Uterus (tissue), 4 donors: ENCODE results near the gene HERC5. TPM values are rescaled to one million over a fixed set of nuclear protein-coding genes. Genes with fewer than 3 reads are reported as not detected.
A peak's percentile ranks its signal among the peaks of the same experiment; 100 is the strongest.

Source experiments
- DNase-seq, 2 donors: peaks; one replicate each; pipeline ENCODE4 v3.0.0-alpha.2; 2019 to 2020
- H3K27ac ChIP-seq, 2 donors: fragments of 200-600 bp; sonication (generic); 1 replicate in 1 of 2; 2 replicates in 1 of 2; pipeline ENCODE4 v1.5.1; 2016 to 2018
- H3K27me3 ChIP-seq, 2 donors: fragments of 200-600 bp; sonication (generic); one replicate each; pipeline ENCODE4 v1.5.1; 2018 to 2019; ENCODE audit warnings: control low read depth in 1 of 2
- H3K36me3 ChIP-seq, 2 donors: fragments of 200-600 bp; sonication (generic); one replicate each; pipeline ENCODE4 v1.5.1; 2019; ENCODE audit warnings: control low read depth in 1 of 2
- H3K4me1 ChIP-seq, 2 donors: fragments of 200-600 bp; sonication (generic); one replicate each; pipeline ENCODE4 v1.5.1; 2018 to 2019; ENCODE audit warnings: control low read depth in 1 of 2
- H3K4me3 ChIP-seq, 2 donors: fragments of 200-600 bp; sonication (generic); 1 replicate in 1 of 2; 2 replicates in 1 of 2; pipeline ENCODE4 v1.5.1; 2018 to 2019; ENCODE audit warnings: mild to moderate bottlenecking in 1 of 2
- H3K9me3 ChIP-seq, 2 donors: fragments of 200-600 bp; sonication (generic); one replicate each; pipeline ENCODE4 v1.5.1; 2019; ENCODE audit warnings: control low read depth in 1 of 2
- CTCF ChIP-seq, 4 experiments: fragments of 200-600 bp in 2 of 4; fragments of 450-650 bp in 2 of 4; sonication (generic) in 2 of 4; IDR thresholded peaks; one replicate each; pipeline ENCODE4 v1.5.1; 2016 to 2019; ENCODE audit warnings: antibody characterized with exemption in 4 of 4, mild to moderate bottlenecking in 2 of 4, moderate library complexity in 1 of 4
- POLR2A ChIP-seq, 2 donors: fragments of 450-650 bp; IDR thresholded peaks; one replicate each; pipeline ENCODE4 v1.6.1; 2016; ENCODE audit warnings: antibody characterized with exemption in 2 of 2, mild to moderate bottlenecking in 1 of 2, moderate library complexity in 1 of 2
- intact Hi-C: fragments of 100-400 bp; cut with DNase I; formaldehyde crosslinking; loops from one replicate; pipeline ENCODE4 v1.15.1; 2023; ENCODE audit warnings: low total_unique reads
- total RNA-seq, 4 donors: library from RNA; depleted of rRNA in 3 of 4; stranded (reverse); fragments of >200 nt in 3 of 4; gene quantifications; one replicate each; pipeline versions ENCODE4 v1.1.0 to v1.2.4, GENCODE V29; 2014 to 2023
- donor health status: DM: yes; HTN: yes; CAD: no.

The HERC5 gene
- total RNA-seq, 4 donors from 2014 or later, result 4.3 to 23.7 (median 10.6) TPM

GRCh38 chr4:88517825-88518224, 60.9 kb downstream of the HERC5 start:
- no peaks in the 10 kb centered on the region for H3K36me3 ChIP-seq
- no peak overlapping the region for H3K27ac ChIP-seq
- no peaks in the 10 kb centered on the region for H3K9me3 ChIP-seq
- intact Hi-C loops, result loop anchor here (5.0 kb wide), 1 partner anchor 296 kb away; no protein-coding TSS in a partner anchor
- TF ChIP-seq CTCF (IDR thresholded peaks at IDR 0.05) (no peak), POLR2A (IDR thresholded peaks at IDR 0.05) (no peak)
- H3K4me1 ChIP-seq, result no peaks in the 10 kb centered on the region
- no peaks in the 10 kb centered on the region for H3K27me3 ChIP-seq
- no peak for DNase-seq
- H3K4me3 ChIP-seq, result no peak overlapping the region

GRCh38 chr4:88518911-88519310, 62.0 kb downstream of the HERC5 start:
- TF ChIP-seq CTCF (IDR thresholded peaks at IDR 0.05) (no peak), POLR2A (IDR thresholded peaks at IDR 0.05) (no peak)
- Histone ChIP-seq H3K4me3 (no peak overlapping the region), H3K4me1 (no peaks in the 10 kb centered on the region), H3K27ac (no peak overlapping the region), H3K9me3 (no peaks in the 10 kb centered on the region), H3K36me3 (no peaks in the 10 kb centered on the region), H3K27me3 (no peaks in the 10 kb centered on the region)
- no peak for DNase-seq
- intact Hi-C loops, result loop anchor here (5.0 kb wide), 1 partner anchor 297 kb away; no protein-coding TSS in a partner anchor

- Histone ChIP-seq H3K4me3 (peak overlapping the region; percentile 78 to 100), H3K27ac (peak overlapping the region; percentile 93 to 96), H3K27me3 (no peaks in the 10 kb centered on the region), H3K4me1 (no peaks in the 10 kb centered on the region), H3K36me3 (no peaks in the 10 kb centered on the region), H3K9me3 (no peaks in the 10 kb centered on the region)
- intact Hi-C loops, result no loop called here
- peak; percentile 30 to 38 for DNase-seq
- TF ChIP-seq POLR2A (IDR thresholded peaks at IDR 0.05) (no peak), CTCF (IDR thresholded peaks at IDR 0.05) (no peak)
Measured at GRCh38 chr4:88522702-88523324, 65.9 kb downstream of the HERC5 start.

- TF ChIP-seq POLR2A (IDR thresholded peaks at IDR 0.05) (peak; percentile 89 to 90), CTCF (IDR thresholded peaks at IDR 0.05) (peak in 1 of 4 experiments; percentile 15)
- intact Hi-C loops, result no loop called here
Measured at GRCh38 chr4:88523325-88524129, 66.6 kb downstream of the HERC5 start, which contains the start of gene PYURF. Gene PYURF, minus strand, starts transcription at chr4:88523776. Its CDS starts 76 bp downstream, at chr4:88523700.

GRCh38 chr4:88524171-88524570, 67.3 kb downstream of the HERC5 start:
- DNase-seq, result no peak
- Histone ChIP-seq H3K9me3 (no peaks in the 10 kb centered on the region), H3K27me3 (no peaks in the 10 kb centered on the region), H3K4me3 (peak overlapping the region; percentile 78 to 100), H3K27ac (peak overlapping the region; percentile 93 to 96), H3K36me3 (no peaks in the 10 kb centered on the region), H3K4me1 (no peaks in the 10 kb centered on the region)
- TF ChIP-seq CTCF (IDR thresholded peaks at IDR 0.05) (no peak), POLR2A (IDR thresholded peaks at IDR 0.05) (no peak)
- intact Hi-C loops, result no loop called here

More at GRCh38 chr4:88523325-88524129, 66.6 kb downstream of the HERC5 start, which contains the start of gene PYURF:
- Histone ChIP-seq H3K27ac (peak within 1 kb of the TSS; percentile 93 to 96), H3K36me3 (no peaks in the 10 kb centered on the region), H3K4me3 (peak within 1 kb of the TSS; percentile 78 to 100), H3K4me1 (no peaks in the 10 kb centered on the region), H3K9me3 (no peaks in the 10 kb centered on the region), H3K27me3 (no peaks in the 10 kb centered on the region)
- DNase-seq, result peak; percentile 94 to 96
